Measurements from ENCODE around the gene MRPL34. TPM values are rescaled to one million over a fixed set of nuclear protein-coding genes. Genes with fewer than 3 reads are reported as not detected.

Gene MRPL34
- total and polyA plus RNA-seq, 9 of the 15 experiments (the other 6 are each of a cell fraction or from before 2014, with no cell fraction given) = 11.5 to 256 (median 72.5) TPM

- TF ChIP-seq HMGXB4 (CRISPR knock-in tag; IDR thresholded peaks at IDR 0.05) (no peak), E2F3 (CRISPR knock-in tag; IDR thresholded peaks at IDR 0.05) (peak; percentile 78; the same call in 1 of the 2 replicates), AFF4 (CRISPR knock-in tag; IDR thresholded peaks at IDR 0.05) (peak; percentile 47; the same call in 1 of the 2 replicates), SMARCC2 (IDR thresholded peaks at IDR 0.05; ENCODE audit: low read depth) (no peak), ESRRB (CRISPR knock-in tag; IDR thresholded peaks at IDR 0.05; ENCODE audit: borderline replicate concordance) (no peak), ZNF395 (CRISPR knock-in tag; IDR thresholded peaks at IDR 0.05) (peak; percentile 10; the same call in 1 of the 2 replicates), THRB (CRISPR knock-in tag; conservative IDR thresholded peaks at IDR 0.05) (no peak), ZNF224 (CRISPR knock-in tag; IDR thresholded peaks at IDR 0.05) (no peak), PHF21A (IDR thresholded peaks at IDR 0.05; ENCODE audit: borderline replicate concordance, low read depth) (no peak), HNRNPUL1 (IDR thresholded peaks at IDR 0.05; ENCODE audit: low read length) (no peak), EWSR1 (IDR thresholded peaks at IDR 0.05; ENCODE audit: borderline replicate concordance, low read depth, partially characterized antibody) (no peak), DACH1 (IDR thresholded peaks at IDR 0.05; ENCODE audit: partially characterized antibody) (peak; percentile 98), TARDBP (IDR thresholded peaks at IDR 0.05) (no peak), ZNF431 (CRISPR knock-in tag; IDR thresholded peaks at IDR 0.05) (0 out of 2 replicates have a peak, but pooled peaks have one; percentile 5), KLF10 (CRISPR knock-in tag; IDR thresholded peaks at IDR 0.05) (no peak), CBX3 (IDR thresholded peaks at IDR 0.05; ENCODE audit: borderline replicate concordance in 1 of 2, low read length in 2 of 2) (peak in 1 of 2 experiments; percentile 24; a peak in 1 of 3 replicates), KLF1 (tag; IDR thresholded peaks at IDR 0.05) (no peak), POLR2B (IDR thresholded peaks at IDR 0.05; ENCODE audit: low read depth, partially characterized antibody) (peak; percentile 65)
Observed at GRCh38 chr19:17305517-17306284, at the start of gene MRPL34 (continued).

Measured in K562 (cell line).